KBM-7 (cell line): ENCODE measurements around the gene ANTXR2.

Experiments
- DNase-seq: peaks from one replicate; pipeline ENCODE4 v3.0.0-alpha.2; 2015
- in situ Hi-C: fragments of 300-500 bp; cut with MboI; formaldehyde crosslinking; loops from 2 replicates; pipeline ENCODE4 v1.14.3; 2020; ENCODE audit warnings: low sequenced_read_pairs, low pct_unique_long_range_greater_than_20kb, mixed read lengths

ANTXR2 gene

GRCh38 chr4:80071604-80072227, 1.3 kb downstream of the ANTXR2 start:
- no peak for DNase-seq
- in situ Hi-C loops = no loop called here

GRCh38 chr4:80070880-80071603, 2.0 kb downstream of the ANTXR2 start:
- in situ Hi-C loops = no loop called here

GRCh38 chr4:80069837-80070731, 2.9 kb downstream of the ANTXR2 start:
- no peak for DNase-seq
- in situ Hi-C loops = no loop called here

More at GRCh38 chr4:80070880-80071603, 2.0 kb downstream of the ANTXR2 start:
- DNase-seq = no peak

GRCh38 chr4:80069108-80069836, 3.8 kb downstream of the ANTXR2 start:
- in situ Hi-C loops = no loop called here
- no peak for DNase-seq

GRCh38 chr4:80065601-80066000, 7.4 kb downstream of the ANTXR2 start:
- in situ Hi-C loops = no loop called here
- no peak for DNase-seq

GRCh38 chr4:80062527-80062926, 10.5 kb downstream of the ANTXR2 start:
- in situ Hi-C loops = no loop called here
- no peak for DNase-seq

- in situ Hi-C loops = no loop called here
- DNase-seq = no peak
Measured at GRCh38 chr4:80060804-80061203, 12.2 kb downstream of the ANTXR2 start.

- DNase-seq = peak; percentile 97
- in situ Hi-C loops = no loop called here
Measured at GRCh38 chr4:80058740-80059139, 14.3 kb downstream of the ANTXR2 start.

- in situ Hi-C loops = no loop called here
- no peak for DNase-seq
Measured at GRCh38 chr4:80054375-80054774, 18.7 kb downstream of the ANTXR2 start.

GRCh38 chr4:80053140-80053910, 19.7 kb downstream of the ANTXR2 start:
- no peak for DNase-seq
- in situ Hi-C loops = no loop called here

- no peak for DNase-seq
Measured at GRCh38 chr4:80049813-80050534, 23.1 kb downstream of the ANTXR2 start.

GRCh38 chr4:80049402-80049801, 23.6 kb downstream of the ANTXR2 start:
- in situ Hi-C loops = no loop called here
- DNase-seq = peak; percentile 80

More at GRCh38 chr4:80049813-80050534, 23.1 kb downstream of the ANTXR2 start:
- in situ Hi-C loops = no loop called here

GRCh38 chr4:80045786-80046185, 27.2 kb downstream of the ANTXR2 start:
- in situ Hi-C loops = no loop called here

GRCh38 chr4:80043541-80043940, 29.5 kb downstream of the ANTXR2 start:
- in situ Hi-C loops = no loop called here
- DNase-seq = no peak

More at GRCh38 chr4:80045786-80046185, 27.2 kb downstream of the ANTXR2 start:
- no peak for DNase-seq

GRCh38 chr4:80042821-80043220, 30.2 kb downstream of the ANTXR2 start:
- no peak for DNase-seq
- in situ Hi-C loops = no loop called here

GRCh38 chr4:80037864-80038263, 35.2 kb downstream of the ANTXR2 start:
- in situ Hi-C loops = no loop called here

GRCh38 chr4:80036949-80037685, 35.9 kb downstream of the ANTXR2 start:
- DNase-seq = peak; percentile 50
- in situ Hi-C loops = no loop called here

More at GRCh38 chr4:80037864-80038263, 35.2 kb downstream of the ANTXR2 start:
- DNase-seq = no peak
